ENCODE measurements around the gene BDH1. TPM values are rescaled to one million over a fixed set of nuclear protein-coding genes. Genes with fewer than 3 reads are reported as not detected.

The BDH1 gene
- total RNA-seq, 1 experiment from 2014 or later: 57.6 TPM

DNA sequence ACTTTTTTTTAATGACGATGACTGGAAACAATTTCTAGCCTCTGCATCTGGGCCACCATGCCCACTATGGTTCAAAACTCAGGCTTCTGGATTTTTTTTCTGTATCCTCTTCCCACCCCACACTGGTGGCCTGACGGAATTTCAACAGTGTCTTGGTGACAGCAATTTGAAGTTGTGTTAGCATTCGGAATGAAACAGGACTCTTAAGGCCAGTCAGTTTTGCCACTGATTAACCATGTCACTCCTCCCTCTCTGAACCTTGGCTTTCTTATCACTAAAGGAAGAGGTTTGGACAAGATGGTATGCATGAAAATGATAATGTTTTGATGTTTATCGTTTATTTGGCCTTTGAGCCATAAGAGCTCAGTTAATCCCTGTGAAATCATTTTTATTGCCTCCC lies 41.6 kb upstream of the BDH1 start:
- no peak for DNase-seq (ENCODE audit: low spot score)
- intact Hi-C loops (cut with micrococcal nuclease; ENCODE audit: unreplicated experiment): loop anchor here (5.0 to 10.0 kb wide), 2 partner anchors 35 to 347 kb away; no protein-coding TSS in a partner anchor
- TF ChIP-seq, protein P1, sequence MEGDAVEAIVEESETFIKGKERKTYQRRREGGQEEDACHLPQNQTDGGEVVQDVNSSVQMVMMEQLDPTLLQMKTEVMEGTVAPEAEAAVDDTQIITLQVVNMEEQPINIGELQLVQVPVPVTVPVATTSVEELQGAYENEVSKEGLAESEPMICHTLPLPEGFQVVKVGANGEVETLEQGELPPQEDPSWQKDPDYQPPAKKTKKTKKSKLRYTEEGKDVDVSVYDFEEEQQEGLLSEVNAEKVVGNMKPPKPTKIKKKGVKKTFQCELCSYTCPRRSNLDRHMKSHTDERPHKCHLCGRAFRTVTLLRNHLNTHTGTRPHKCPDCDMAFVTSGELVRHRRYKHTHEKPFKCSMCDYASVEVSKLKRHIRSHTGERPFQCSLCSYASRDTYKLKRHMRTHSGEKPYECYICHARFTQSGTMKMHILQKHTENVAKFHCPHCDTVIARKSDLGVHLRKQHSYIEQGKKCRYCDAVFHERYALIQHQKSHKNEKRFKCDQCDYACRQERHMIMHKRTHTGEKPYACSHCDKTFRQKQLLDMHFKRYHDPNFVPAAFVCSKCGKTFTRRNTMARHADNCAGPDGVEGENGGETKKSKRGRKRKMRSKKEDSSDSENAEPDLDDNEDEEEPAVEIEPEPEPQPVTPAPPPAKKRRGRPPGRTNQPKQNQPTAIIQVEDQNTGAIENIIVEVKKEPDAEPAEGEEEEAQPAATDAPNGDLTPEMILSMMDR (conservative IDR thresholded peaks at IDR 0.05; ENCODE audit: low read depth, low read length): no peak
- no peak for TF ChIP-seq EZH2 (IDR thresholded peaks at IDR 0.05; ENCODE audit: borderline replicate concordance, low read depth, low read length, poor library complexity, severe bottlenecking)
- H3K4me1 ChIP-seq (ENCODE audit: insufficient read depth, low read length, poor library complexity, severe bottlenecking): peaks cover 5% of the 10 kb centered on the region
- no peaks in the 10 kb centered on the region for H3K36me3 ChIP-seq (ENCODE audit: insufficient read depth, low read length, poor library complexity, severe bottlenecking)
- no peaks in the 10 kb centered on the region for H3K27me3 ChIP-seq (replicated peaks; ENCODE audit: insufficient read depth, low read depth, low read length, poor library complexity)
- ChIA-PET CTCF (no interaction called here), POLR2A (ENCODE audit: low non-redundant PET) (no interaction called here)
- no peaks in the 10 kb centered on the region for H3K9me3 ChIP-seq (ENCODE audit: low read depth, low read length, poor library complexity, severe bottlenecking)
- no peak overlapping the region for H3K4me3 ChIP-seq (ENCODE audit: low read depth, low read length, poor library complexity, severe bottlenecking)
- H3K27ac ChIP-seq (ENCODE audit: low read depth, low read length, poor library complexity, severe bottlenecking): no peak overlapping the region
- BruUV-seq (replicated peaks): no TSS peak

DNA sequence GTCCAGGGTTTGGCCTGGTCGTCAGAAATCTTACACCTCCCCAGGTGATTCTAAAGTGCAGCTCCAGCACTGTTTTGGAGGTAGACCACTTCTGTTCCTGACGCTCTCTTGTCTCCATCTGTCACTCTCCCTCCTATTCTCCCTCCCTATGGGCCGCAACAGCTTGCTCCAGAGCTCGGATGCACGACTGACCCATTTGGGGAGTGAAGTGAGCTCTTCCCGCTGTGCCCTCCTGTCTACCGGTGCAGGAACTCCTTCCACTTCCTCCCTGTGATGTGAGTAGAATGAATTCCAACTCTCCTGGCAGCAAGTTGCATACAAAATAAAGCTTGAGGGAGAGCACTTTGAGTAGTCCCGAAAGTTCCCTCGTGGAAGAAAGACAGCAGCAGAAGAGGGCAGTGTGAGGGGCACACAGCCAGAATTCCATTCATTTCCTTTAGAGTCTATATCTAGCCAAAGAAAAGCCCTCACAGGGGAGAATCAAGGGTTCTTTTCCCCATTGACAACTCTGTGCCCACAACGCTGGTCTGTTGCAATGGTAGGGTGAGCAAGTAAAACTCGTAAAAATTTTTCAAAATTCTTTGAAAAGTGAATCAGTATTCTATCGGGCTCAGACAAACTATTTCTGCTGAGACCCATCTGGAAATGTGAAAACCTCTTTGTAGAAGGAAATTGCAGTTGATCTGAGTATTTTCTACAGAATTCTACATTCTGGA lies 39.9 kb upstream of the BDH1 start:
- intact Hi-C loops (cut with micrococcal nuclease; ENCODE audit: unreplicated experiment): loop anchor here (5.0 to 10.0 kb wide), 2 partner anchors 37 to 349 kb away; no protein-coding TSS in a partner anchor
- Histone ChIP-seq H3K9me3 (ENCODE audit: low read depth, low read length, poor library complexity, severe bottlenecking) (no peaks in the 10 kb centered on the region), H3K27ac (ENCODE audit: low read depth, low read length, poor library complexity, severe bottlenecking) (no peak overlapping the region), H3K36me3 (ENCODE audit: insufficient read depth, low read length, poor library complexity, severe bottlenecking) (no peaks in the 10 kb centered on the region), H3K4me3 (ENCODE audit: low read depth, low read length, poor library complexity, severe bottlenecking) (no peak overlapping the region), H3K27me3 (replicated peaks; ENCODE audit: insufficient read depth, low read depth, low read length, poor library complexity) (no peaks in the 10 kb centered on the region), H3K4me1 (ENCODE audit: insufficient read depth, low read length, poor library complexity, severe bottlenecking) (peaks cover 5% of the 10 kb centered on the region)
- ChIA-PET CTCF (interaction anchor here (0.6 kb wide), 1 partner anchor 13 kb away, joined by 8 read pairs; no protein-coding TSS in a partner anchor), POLR2A (ENCODE audit: low non-redundant PET) (no interaction called here)
- no TSS peak for BruUV-seq (replicated peaks)
- DNase-seq (ENCODE audit: low spot score): no peak
- TF ChIP-seq EZH2 (IDR thresholded peaks at IDR 0.05; ENCODE audit: borderline replicate concordance, low read depth, low read length, poor library complexity, severe bottlenecking): no peak
- TF ChIP-seq, protein P1 (conservative IDR thresholded peaks at IDR 0.05; ENCODE audit: low read depth, low read length): no peak

DNA sequence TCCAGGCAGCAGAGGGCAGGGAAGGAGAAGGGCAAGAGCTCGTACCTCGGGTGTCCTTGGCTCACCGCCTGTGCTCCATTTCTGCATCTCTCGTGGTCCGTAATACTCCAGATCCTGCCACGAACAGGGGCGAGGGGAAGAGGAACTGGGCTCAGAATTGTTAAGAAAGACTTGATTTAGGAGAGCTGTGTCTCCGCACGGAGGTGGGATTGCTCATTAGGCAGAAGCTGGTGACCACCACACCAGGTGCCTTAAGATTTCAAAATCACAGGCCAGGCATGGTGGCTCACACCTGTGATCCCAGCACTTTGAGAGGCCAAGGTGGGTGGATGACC lies 37.2 kb upstream of the BDH1 start:
- H3K4me3 ChIP-seq (ENCODE audit: low read depth, low read length, poor library complexity, severe bottlenecking): no peak overlapping the region
- BruUV-seq (replicated peaks): no TSS peak
- no peaks in the 10 kb centered on the region for H3K36me3 ChIP-seq (ENCODE audit: insufficient read depth, low read length, poor library complexity, severe bottlenecking)
- intact Hi-C loops (cut with micrococcal nuclease; ENCODE audit: unreplicated experiment): loop anchor here (10.0 kb wide), 1 partner anchor 352 kb away; no protein-coding TSS in a partner anchor
- H3K9me3 ChIP-seq (ENCODE audit: low read depth, low read length, poor library complexity, severe bottlenecking): no peaks in the 10 kb centered on the region
- no peaks in the 10 kb centered on the region for H3K27me3 ChIP-seq (replicated peaks; ENCODE audit: insufficient read depth, low read depth, low read length, poor library complexity)
- POLR2A ChIA-PET (ENCODE audit: low non-redundant PET): no interaction called here
- TF ChIP-seq, protein P1 (conservative IDR thresholded peaks at IDR 0.05; ENCODE audit: low read depth, low read length): no peak
- TF ChIP-seq EZH2 (IDR thresholded peaks at IDR 0.05; ENCODE audit: borderline replicate concordance, low read depth, low read length, poor library complexity, severe bottlenecking): no peak
- H3K4me1 ChIP-seq (ENCODE audit: insufficient read depth, low read length, poor library complexity, severe bottlenecking): no peaks in the 10 kb centered on the region
- CTCF ChIA-PET: no interaction called here
- no peak overlapping the region for H3K27ac ChIP-seq (ENCODE audit: low read depth, low read length, poor library complexity, severe bottlenecking)
- DNase-seq (ENCODE audit: low spot score): no peak

Measured in A673 (cell line).